AML-193 (cell line): ENCODE data around the gene KCNJ16.
"Not testable (repeated sequence)": the region's sequence is repeated elsewhere in the genome, so short reads cannot be mapped to it uniquely, and the experiment has no call there.

Experiments used
- DNase-seq, 2 experiments: peaks; one replicate each; lab custom pipeline; 2025; lab: John Stamatoyannopoulos, UW

Gene KCNJ16

DNA sequence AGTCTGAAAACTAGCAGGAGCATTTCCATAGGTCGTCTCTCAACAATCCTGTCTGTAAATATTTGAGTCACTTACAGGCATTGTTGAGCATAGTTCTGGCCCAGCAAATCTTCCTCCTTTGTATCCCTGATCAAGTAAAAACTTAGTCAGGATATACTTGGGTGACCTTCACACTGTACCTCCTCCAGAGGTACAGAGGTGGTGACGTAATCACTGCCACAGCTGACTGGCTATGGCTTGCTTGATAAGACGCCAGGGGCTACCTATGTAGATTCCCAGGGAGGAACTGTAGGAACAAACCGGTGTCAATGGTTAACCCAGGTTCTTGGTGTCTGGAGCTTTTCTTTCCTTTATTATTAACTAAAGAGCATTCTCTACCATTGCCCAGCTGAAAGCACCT, at the start of gene KCNJ16:
Gene KCNJ16, plus strand, starts transcription at position 270 of the 400 bp plus-strand sequence. CDS start 56,863 bp downstream, outside the sequence.
- no peak for DNase-seq

DNA sequence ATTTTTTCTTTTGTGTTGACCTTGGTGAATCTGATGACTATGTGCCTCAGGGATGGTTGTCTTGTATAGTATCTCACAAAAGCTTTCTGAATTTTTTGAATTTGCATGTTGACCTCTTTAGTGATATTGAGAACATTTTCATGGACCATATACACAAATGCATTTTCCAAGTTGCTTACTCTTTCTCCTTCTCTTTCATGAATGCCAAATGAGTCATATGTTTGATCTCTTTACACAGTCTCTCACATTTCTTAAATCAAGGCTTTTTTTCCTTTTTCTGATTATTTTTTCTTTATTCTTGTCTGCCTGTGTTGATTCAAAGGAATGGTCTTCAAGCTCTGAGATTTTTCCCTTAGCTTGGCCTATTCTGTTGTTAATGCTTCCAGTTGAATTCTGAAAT, 46.6 kb upstream of the KCNJ16 start:
- no peak for DNase-seq

DNA sequence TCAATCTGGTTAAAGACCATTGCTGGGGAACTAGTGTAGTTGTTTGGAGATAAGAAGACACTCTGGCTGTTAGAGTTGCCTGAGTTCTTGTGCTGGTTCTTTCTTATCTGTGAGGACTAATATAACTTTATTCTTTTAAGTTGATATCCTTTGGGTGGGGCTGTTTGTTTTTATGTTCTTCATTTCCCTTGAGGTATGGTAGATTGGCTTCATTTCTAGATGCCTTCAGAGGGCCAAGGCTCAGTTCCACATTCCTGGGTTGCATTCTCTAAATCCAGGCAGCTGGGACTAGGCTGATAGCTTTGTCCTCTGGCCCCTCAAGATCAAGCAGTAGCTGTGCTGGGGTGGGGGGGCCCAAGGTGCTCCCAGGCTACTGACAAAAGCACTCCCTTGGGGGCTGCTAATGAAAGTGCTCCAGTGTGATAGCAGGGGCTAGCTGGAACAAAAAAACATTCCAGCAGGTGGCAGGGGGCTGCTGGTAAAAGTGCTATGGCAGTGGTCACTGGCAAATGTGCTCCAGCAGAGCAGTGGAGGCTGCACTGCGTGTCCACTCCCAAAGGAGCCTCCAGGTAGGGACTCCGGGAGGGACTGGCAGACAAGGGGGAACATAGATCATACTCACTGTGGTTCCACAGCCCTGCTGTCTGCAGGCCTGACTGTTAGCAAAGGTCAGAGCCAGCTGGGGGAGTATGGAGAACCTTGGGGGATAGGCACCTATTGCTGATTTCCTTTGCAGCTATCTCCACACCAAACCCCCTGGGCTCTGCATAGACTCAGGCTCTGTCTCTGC, 45.9 kb upstream of the KCNJ16 start:
- no peak for DNase-seq

- no peak for DNase-seq
Observed at GRCh38 chr17:70030371-70030770, 44.7 kb upstream of the KCNJ16 start.

- no peak for DNase-seq
Observed at GRCh38 chr17:70031341-70031740, 43.7 kb upstream of the KCNJ16 start.

GRCh38 chr17:70033165-70033564, 41.9 kb upstream of the KCNJ16 start:
- DNase-seq = no peak

DNA sequence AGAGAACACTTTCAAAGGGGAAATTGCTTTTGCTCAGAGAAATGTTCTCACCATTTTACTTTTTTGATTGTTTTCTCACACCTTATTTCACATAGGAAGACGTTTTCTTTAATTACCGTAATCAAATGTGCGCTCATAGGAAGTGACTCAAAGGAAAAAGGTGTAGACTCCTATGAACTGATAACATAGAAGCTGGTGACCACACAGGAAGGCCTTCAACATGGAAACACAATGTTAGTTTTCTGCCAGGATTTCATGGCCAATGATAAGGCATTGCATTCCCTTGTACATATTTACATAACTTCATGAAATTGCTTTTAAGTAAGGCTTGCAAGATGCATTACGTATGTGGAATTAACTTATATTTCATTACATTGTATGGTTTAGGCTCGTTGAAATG, 40.9 kb upstream of the KCNJ16 start:
- DNase-seq = no peak

DNA sequence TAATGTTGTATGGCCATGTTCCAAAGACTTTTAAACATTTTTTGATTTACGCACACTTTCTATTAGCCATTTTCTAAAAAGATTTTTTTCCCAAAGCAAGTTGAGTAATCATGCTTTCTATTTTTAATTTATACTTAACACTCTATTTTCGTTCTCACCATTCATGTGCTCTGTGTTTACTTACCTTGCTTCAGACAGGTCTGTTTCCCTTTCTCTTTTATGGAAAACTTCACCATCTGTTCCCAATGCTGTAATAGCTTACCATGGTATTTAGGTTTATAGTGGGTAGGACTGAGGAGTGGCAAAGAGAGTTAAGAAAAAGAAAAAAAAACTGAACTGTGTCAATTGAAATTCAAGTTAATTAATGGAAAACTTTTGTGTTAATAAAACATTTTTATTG, 37.5 kb upstream of the KCNJ16 start:
- DNase-seq = no peak

GRCh38 chr17:70040336-70040735, 34.7 kb upstream of the KCNJ16 start:
- DNase-seq = no peak

DNA sequence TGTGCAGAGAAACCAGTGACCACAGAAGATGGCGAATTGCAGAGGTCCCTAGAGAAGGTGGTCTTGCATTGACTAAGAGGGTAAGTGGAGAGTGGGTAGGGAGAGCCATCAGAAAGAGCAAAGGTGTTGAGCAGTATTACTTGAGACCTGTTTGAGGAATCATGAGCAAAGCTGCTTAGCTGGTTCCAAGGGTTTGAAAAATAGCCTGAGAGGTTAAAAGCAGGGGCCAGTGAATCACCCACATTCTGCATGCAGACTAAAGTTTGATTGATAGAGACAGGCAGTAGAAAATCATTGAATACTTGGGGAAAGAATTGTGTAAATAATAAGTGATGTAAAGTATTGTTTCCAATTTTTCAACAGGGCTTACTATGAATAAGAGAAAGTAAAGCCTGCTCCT, 34.0 kb upstream of the KCNJ16 start:
- DNase-seq = no peak

- DNase-seq = no peak
Observed at GRCh38 chr17:70041540-70041939, 33.5 kb upstream of the KCNJ16 start.

GRCh38 chr17:70045780-70046179, 29.2 kb upstream of the KCNJ16 start:
- DNase-seq = not testable (repeated sequence)

DNA sequence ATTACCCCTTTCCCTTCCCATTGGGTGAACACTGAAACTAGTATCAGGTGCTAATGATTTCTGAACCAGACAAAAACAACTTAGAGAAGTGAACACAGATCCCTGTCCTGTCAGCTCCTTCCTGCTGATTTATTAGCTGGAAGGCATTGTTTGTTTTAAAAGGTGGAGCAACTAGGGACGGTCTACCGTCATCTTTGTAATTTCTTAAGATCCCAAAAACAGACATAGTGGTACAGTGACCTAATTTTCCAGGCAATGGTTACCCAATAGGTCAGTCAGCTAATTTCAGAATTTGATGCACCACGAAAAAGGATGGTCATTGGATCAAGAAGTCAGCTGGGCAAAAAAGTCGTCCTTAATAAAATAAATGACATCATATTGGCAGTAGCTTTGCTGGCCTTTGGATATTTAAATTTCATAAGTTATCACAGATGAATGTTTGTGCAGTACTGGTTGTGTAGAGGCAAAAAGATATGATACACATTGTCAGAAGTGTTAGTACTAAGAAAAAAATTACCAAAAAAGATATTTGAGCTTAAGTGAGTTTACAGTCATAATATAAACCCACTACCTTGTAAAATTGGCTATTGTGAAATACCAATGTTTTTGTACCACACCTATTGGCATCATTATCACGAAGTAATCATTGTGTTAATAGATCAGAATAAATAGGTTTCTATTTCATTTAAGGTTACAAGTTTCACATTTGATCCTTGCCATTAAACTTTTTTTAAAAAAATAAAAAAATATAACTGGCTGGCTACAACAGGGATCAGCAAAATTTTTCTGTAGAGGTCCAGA, 27.2 kb upstream of the KCNJ16 start:
- DNase-seq = no peak

- DNase-seq = no peak
Observed at GRCh38 chr17:70049801-70050591, 25.0 kb upstream of the KCNJ16 start.

DNA sequence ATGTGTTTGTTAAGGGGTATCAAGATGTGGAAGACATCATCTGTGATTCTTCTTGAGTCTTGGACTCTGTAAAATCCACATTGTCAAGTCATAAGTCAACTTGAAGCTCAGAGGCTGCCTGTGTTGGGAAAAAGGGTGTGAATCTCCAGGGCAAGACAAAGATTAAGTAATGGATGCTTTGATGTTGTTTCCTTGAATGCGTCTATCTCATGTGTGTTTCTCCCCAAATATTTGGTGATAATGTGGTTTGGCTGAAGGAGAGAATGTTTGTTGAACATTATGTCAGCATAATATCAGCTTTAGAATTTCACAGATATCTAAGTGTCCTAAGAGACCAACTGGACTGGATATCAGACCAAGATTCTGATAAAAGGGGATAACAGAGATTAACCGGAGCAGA, 24.1 kb upstream of the KCNJ16 start:
- no peak for DNase-seq

DNA sequence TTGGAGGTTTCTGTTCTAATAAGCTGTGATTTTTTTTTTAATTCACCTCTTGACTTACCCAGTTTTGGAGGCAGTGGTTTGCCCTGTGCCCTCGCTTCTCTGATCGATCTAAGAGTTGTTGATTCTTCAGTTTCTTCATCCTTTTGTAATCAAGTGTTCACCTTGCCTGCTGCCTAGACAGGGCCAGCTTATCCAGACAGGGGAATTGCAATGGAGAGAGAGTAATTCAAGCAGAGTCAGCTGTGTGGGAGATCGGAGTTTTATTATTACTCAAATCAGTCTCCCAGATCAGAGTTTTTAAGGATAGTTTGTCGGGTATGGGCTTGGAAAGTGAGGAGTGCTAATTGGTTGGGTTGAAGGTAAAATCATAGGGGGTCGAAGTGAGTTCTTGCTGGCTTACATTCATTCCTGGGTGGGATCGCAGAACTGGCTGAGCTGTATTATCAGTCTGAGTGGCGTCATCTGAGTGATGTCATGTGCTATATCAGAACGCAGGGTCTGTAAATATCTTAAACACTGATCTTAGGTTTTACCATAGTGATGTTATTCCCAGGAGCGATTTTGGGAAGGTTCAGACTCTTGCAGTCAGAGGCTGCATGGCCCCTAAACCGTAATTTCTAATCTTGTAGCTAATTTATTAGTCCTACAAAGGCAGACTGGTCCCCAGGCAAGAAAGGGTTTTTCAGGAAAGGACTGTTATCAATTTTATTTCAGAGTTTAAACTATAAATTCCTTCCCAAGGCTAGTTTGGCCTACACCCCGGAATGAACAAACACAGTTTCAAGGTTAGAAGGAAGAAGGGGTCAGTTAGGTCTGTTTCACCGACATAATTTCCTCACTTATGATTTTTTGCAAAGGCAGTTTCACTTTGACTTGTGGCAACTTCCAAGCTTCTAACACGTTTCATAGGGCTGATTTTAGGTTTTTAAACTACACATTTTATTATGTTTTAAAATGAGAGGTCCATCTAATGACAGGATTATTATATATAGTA, 21.5 kb upstream of the KCNJ16 start:
- no peak for DNase-seq

DNA sequence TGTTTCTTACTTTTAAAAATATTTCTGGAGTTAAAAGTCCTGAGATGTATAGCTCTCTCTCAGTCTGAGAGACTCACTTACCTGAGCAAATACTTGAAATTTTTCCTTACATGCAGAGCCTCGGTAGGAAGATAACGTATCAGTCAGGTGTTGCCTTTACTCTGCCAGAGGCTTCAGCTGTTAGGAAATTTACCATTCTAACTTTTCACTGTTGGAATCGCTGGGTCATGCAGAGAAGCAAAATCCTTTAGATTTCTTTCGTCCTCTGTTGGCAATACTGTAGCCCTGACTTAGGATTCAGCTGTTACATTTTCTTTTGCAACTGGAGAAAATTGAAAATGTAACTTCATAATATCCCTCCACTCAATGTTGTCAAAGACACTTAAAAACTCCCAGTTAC, 20.0 kb upstream of the KCNJ16 start:
- DNase-seq = no peak

DNA sequence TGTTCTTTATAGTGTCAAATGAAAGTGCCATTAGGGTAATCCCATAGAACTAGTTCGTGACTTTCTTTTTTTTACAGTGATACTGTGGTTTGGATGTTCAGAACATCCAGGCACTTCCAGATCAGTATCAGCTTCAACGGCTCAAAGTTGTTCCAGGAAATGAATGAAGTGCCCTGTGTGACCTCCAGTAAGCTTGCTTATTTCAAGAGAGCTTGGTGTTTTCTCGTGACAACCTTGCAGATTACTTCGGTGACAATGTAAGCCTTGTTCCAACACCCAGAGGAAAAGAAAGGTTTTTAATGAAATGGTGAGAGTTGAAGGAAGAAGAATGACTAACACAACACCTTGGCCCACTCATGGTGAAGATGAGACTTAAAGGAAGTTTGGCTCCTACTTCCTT, 16.0 kb upstream of the KCNJ16 start:
- DNase-seq = no peak

GRCh38 chr17:70059649-70060048, 15.4 kb upstream of the KCNJ16 start:
- no peak for DNase-seq

GRCh38 chr17:70060415-70060814, 14.6 kb upstream of the KCNJ16 start:
- no peak for DNase-seq

GRCh38 chr17:70067134-70067533, 7.9 kb upstream of the KCNJ16 start:
- no peak for DNase-seq
